GM18873 (cell line): ENCODE data around the gene NOXRED1.

Experiments used
- ATAC-seq: cut with Tn5 transposase; IDR thresholded peaks from one replicate; pipeline ENCODE4 v1.9.1; 2021; ENCODE audit warnings: mild to moderate bottlenecking, moderate library complexity, moderate number of reproducible peaks; ENCODE audit not compliant: unreplicated experiment, low FRiP score

Gene NOXRED1

DNA sequence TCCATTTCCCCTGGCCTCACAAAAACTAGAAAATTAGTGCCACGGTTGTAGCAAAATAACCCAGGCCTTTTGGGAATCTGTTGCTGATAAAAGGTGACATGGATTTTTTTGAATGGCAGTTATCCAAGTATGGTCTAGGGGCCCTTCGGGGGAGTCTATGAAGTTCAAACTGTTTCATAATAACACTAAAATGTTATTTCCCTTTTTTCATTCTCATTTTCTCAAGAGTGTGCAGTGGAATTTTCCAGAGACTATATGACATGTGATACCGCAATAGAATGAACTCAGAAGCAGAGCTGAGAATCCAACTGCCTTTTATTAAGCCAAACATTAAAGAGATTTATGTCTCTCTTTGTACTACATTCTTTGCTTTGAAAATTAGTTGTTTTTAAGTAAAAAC is 75.6 kb downstream of the NOXRED1 start:
- no peak for ATAC-seq

DNA sequence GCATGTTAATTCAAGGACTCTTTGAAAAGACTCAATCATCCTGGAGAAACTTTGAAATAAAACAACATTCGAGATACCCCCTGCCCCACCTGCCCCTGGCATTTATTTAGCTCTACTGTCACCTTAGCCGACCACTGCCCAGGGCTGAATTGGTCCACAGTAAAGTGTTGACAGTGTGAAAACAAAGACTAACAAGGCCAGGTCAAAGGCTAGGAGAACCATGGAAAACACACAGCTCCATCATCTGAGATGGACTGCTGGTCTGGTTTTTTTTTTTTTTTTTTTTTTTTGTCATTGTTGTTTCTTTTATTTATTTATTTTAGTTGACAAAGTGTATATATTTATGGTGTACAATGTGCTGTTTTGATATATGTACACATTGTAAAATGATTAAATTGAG is 76.8 kb downstream of the NOXRED1 start:
- no peak for ATAC-seq

DNA sequence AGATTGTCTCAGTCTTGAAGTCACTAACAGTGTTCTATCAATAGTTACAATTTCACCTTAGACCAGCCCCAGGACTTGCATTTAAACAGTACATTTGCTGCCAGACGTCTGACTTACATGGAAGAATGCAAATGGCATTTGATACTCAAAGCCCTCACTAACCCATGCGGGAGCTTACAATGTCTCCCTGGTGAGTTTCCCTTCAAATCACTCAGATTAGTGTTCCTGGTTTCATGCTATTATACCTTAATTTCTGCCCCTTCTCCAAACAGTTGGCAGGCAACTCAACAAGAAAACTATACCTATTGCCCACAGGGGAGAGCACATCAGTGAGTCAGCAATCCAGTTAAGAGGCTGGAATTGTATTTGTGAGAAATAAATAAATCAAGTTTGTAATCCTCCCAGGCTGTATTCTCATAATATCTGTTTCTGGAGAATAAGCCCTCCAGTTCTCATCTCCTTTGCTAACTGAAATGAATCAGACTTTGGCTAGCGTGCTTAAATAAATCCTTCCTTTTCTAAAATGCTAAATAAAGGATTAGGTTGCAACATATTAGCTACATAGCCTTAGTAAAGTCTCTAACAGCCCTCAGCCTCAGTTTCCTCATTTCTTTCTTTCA is 78.8 kb downstream of the NOXRED1 start:
- ATAC-seq = no peak
